ENCODE results near the gene CATSPERB. TPM values are rescaled to one million over a fixed set of nuclear protein-coding genes. Genes with fewer than 3 reads are reported as not detected.
"Not testable (repeated sequence)": the region's sequence is repeated elsewhere in the genome, so short reads cannot be mapped to it uniquely, and the experiment has no call there.

The CATSPERB gene
- total RNA-seq, 1 donor from 2014 or later: 1.6 TPM

GRCh38 chr14:91685600-91685999 lies 46.3 kb downstream of the CATSPERB start:
- DNase-seq: no peak
- no peak for ATAC-seq (ENCODE audit: poor library complexity)
- intact Hi-C loops (cut with DNase I): no loop called here

GRCh38 chr14:91681893-91682563 lies 49.9 kb downstream of the CATSPERB start:
- DNase-seq: no peak
- intact Hi-C loops (cut with DNase I): no loop called here
- no peak for ATAC-seq (ENCODE audit: poor library complexity)

GRCh38 chr14:91681118-91681517 lies 50.8 kb downstream of the CATSPERB start:
- intact Hi-C loops (cut with DNase I): no loop called here
- ATAC-seq (ENCODE audit: poor library complexity): no peak
- no peak for DNase-seq

- DNase-seq (no peak), ATAC-seq (ENCODE audit: poor library complexity) (no peak)
- intact Hi-C loops (cut with DNase I): no loop called here
Observed at GRCh38 chr14:91679273-91679672, 52.6 kb downstream of the CATSPERB start.

DNA sequence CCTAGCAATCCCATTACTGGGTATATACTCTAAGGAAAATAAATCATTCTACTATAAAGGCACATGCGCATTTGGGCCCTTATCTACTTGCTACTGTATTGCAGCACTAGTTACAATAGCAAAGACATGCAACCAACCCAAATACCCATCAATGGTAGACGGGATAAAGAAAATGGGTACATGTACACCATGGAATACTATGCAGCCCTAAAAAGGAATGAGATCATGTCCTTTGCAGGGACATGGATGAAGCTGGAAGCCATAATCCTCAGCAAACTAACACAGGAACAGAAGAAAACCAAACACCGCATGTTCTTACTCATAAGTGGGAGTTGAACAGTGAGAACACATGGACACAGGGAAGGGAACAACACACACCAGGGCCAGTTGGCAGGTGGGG lies 54.2 kb downstream of the CATSPERB start:
- ATAC-seq (ENCODE audit: poor library complexity); DNase-seq; intact Hi-C loops (cut with DNase I): not testable (repeated sequence)

DNA sequence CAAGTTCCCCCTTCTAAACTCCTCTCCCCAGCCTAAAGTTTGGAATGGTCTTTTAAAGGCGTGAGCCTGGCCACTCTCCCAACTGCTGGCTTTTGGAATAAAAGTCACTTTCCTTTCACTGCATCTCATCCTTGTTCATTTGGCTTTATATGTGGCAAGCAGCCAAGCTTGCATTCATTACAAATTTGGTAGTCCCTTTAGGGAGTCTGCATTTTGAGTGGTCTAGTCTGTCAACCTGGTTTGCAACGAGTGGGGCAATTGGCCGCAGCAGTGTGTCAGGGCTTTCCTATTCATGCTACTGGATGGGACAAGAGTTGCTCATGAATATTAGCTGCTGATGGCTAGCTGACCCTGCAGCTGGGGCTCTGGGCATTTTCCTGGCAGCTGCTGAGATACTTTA lies 57.0 kb downstream of the CATSPERB start:
- DNase-seq (no peak), ATAC-seq (ENCODE audit: poor library complexity) (no peak)
- intact Hi-C loops (cut with DNase I): no loop called here

DNA sequence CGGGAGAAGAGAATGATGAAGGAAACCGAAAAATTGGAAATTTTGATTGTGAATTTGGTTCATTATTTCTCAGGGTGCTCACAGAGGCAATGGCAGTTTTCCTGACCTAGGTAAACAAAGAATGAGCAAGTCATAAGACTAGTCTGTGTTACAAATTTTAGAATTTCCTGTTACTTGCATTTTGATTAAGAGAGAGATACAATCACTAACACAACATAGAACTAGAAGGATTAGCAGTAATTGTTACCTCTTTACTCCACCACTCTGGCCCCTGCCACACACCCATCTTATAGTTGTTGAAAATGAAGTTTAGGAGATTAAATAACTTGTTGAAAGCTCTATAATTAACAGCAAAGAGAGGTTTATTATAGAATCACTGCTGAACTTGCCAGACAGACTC lies 62.0 kb downstream of the CATSPERB start:
- ATAC-seq (ENCODE audit: poor library complexity) (no peak), DNase-seq (no peak)
- intact Hi-C loops (cut with DNase I): no loop called here

GRCh38 chr14:91667101-91667500 lies 64.8 kb downstream of the CATSPERB start:
- ATAC-seq (ENCODE audit: poor library complexity); DNase-seq; intact Hi-C loops (cut with DNase I): not testable (repeated sequence)

- DNase-seq (no peak), ATAC-seq (ENCODE audit: poor library complexity) (no peak)
- intact Hi-C loops (cut with DNase I): no loop called here
Observed at GRCh38 chr14:91660790-91661189, 71.1 kb downstream of the CATSPERB start.

DNA sequence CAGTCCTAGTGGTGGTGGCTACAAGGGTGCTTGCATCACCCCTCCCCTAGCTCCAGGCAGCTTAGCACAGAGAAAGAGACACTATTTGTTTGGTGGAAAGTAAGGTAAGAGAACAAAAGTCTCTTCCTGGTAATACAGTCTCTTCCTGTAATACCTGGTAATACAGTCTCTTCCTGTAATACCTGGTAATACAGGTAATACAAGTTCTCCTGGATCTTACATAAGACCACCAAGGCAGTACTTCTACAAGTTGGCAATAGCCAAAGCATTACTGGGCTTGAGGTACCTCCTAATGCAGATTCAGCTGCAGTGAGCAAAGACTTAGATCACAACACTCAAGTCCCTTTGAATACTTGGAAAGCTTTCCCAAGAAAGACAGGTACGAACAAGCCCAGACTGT lies 77.0 kb downstream of the CATSPERB start:
- DNase-seq (no peak), ATAC-seq (ENCODE audit: poor library complexity) (no peak)
- intact Hi-C loops (cut with DNase I): loop anchor here (5.0 kb wide), 1 partner anchor 257 kb away; no protein-coding TSS in a partner anchor

GRCh38 chr14:91653451-91653850 lies 78.4 kb downstream of the CATSPERB start:
- no peak for ATAC-seq (ENCODE audit: poor library complexity)
- intact Hi-C loops (cut with DNase I): loop anchor here (5.0 kb wide), 1 partner anchor 259 kb away; no protein-coding TSS in a partner anchor
- DNase-seq: no peak

DNA sequence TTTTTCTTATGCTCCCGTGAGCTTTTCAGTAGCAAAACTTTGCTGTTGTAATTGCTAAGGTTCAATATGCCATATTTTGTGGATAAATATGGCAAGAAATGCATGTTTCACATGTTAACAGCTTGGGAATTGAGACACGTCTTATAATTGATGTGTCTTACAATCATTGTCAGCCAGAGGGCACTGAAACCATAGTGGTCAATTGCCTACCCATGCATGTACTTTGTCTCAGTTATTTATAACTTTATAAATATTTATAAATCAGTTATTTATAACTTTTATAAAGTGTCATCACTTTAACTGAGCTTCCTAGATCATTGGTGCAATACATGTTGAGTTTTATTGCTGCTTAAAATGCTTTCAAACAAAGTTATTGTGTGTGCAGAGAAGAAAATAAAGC lies 82.0 kb downstream of the CATSPERB start:
- intact Hi-C loops (cut with DNase I): loop anchor here (5.0 kb wide), 1 partner anchor 262 kb away; no protein-coding TSS in a partner anchor
- ATAC-seq (ENCODE audit: poor library complexity) (no peak), DNase-seq (no peak)

- no peak for ATAC-seq (ENCODE audit: poor library complexity)
- DNase-seq: no peak
- intact Hi-C loops (cut with DNase I): no loop called here
Observed at GRCh38 chr14:91647856-91648255, 84.0 kb downstream of the CATSPERB start.

- intact Hi-C loops (cut with DNase I): no loop called here
- DNase-seq: no peak
- no peak for ATAC-seq (ENCODE audit: poor library complexity)
Observed at GRCh38 chr14:91636604-91637003, 95.3 kb downstream of the CATSPERB start.

DNA sequence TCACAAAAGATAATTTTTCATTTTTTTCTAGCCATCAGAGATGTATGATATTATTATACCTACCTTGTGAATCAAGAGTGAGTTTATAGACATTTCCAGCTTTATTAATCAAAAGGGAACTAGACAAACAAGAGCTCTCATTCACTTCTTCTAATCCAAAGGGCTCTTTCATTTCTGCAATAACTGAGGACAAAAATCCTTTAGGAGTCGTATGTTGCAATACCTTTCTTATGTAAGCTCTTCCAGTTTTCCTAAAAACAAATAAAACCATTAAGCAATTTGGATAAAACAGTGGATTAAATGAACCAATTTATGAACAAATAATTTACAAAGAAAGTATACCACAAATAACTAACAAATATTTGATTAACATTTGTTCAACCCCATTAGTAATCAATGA lies 107.1 kb downstream of the CATSPERB start:
- no peak for ATAC-seq (ENCODE audit: poor library complexity)
- DNase-seq: no peak
- intact Hi-C loops (cut with DNase I): no loop called here

- intact Hi-C loops (cut with DNase I): no loop called here
- ATAC-seq (ENCODE audit: poor library complexity) (no peak), DNase-seq (no peak)
Observed at GRCh38 chr14:91614187-91614586, 117.7 kb downstream of the CATSPERB start.

- DNase-seq (no peak), ATAC-seq (ENCODE audit: poor library complexity) (no peak)
- intact Hi-C loops (cut with DNase I): no loop called here
Observed at GRCh38 chr14:91613459-91614112, 118.3 kb downstream of the CATSPERB start.

DNA sequence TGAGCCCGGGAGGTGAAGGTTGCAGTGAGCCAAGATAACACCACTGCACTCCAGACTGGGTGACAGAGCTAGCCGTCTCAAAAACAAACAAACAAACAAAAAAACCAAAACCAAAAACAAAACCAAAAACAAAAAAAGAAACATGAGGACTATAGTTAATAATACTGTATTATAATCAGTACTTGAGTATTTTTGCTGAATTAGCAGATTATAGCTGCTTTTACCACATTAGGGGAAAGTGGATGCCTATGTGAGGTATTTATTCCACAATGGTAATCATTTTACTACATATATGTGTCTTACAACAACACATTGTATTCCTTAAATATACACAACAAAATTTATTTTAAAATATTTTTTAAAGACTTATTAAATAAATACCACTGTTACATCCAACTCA lies 120.4 kb downstream of the CATSPERB start:
- intact Hi-C loops (cut with DNase I): no loop called here
- no peak for ATAC-seq (ENCODE audit: poor library complexity)
- DNase-seq: no peak

DNA sequence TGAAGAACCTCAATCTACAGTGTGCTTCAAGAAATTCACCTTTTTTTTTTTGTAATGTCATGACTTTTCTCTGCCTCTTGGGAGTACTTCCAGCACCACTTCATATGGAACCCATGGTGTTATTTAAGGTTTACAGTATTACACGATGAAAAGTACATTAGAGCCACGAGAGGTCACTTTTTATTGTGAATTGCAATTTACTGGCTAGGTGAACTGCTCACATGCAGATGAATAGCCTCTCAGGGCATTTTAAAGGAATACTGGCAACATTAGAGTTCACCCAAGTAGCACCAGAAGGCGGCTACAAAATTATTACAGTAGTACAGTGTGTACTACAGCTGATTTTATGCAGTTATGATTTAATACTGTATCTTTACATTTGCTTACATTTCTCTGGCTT lies 122.7 kb downstream of the CATSPERB start:
- DNase-seq: no peak
- no peak for ATAC-seq (ENCODE audit: poor library complexity)
- intact Hi-C loops (cut with DNase I): no loop called here

DNA sequence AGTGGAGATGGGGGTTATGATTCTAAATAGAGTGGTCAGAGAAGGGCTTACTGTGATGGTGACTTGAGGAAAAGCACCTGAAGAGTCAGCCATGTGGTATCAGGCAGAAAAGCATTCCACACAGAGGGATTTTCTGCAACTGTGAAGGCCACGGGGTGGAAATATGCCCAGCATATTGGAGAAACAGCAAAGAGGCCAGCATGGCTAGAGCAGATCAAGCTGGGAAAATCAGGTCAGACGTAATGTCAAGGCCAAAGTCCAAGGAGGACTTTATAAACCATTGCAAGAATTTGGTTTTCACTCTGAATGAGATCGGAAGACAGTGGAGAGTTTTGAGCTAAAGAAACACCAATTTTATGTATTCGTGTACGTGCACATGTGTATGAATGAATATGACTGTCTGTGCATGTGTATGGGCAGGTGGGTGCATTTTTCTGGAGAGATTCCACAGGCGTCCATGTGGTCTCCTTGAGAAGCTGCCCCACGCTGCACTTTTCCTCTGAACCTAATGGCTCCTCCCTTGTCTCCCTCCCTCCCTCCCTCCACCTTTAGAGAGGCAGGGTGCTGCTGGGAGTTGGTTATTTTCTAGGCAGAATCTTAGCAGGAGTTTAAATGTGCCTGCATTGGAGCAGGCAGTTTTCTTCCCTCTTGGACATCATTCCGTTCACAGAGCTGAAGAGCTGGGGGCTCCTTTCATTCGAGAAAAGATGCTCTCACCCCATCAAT lies 124.4 kb downstream of the CATSPERB start:
- ATAC-seq (ENCODE audit: poor library complexity) (no peak), DNase-seq (no peak)
- intact Hi-C loops (cut with DNase I): no loop called here
